ENCODE data around the gene SDHAF1. TPM values are rescaled to one million over a fixed set of nuclear protein-coding genes. Genes with fewer than 3 reads are reported as not detected.

The SDHAF1 gene
- total and polyA plus RNA-seq, 2 donors (not counting 1 experiment from before 2014, with no cell fraction given), result 22.0 to 24.6 TPM

- Histone ChIP-seq H3K27ac (ENCODE audit: low read length in 2 of 2) (no peak overlapping the region), H3K4me3 (ENCODE audit: control extremely low read depth in 1 of 5, extremely low read depth in 1 of 5, insufficient read depth in 1 of 5, low read depth in 2 of 5, low read length in 4 of 5) (no peak overlapping the region), H3K9ac (ENCODE audit: low read length) (no peak overlapping the region), H3K27me3 (replicated peaks in 1 of 4; ENCODE audit: control extremely low read depth in 1 of 4, control insufficient read depth in 3 of 4, insufficient read depth in 4 of 4, low read length in 3 of 4) (peaks cover 0 to 19% (median 3%) of the 10 kb centered on the region in 4 experiments), H3K4me2 (replicated peaks; ENCODE audit: low read depth, low read length, poor library complexity, severe bottlenecking) (no peak overlapping the region), H3K9me3 (ENCODE audit: control extremely low read depth in 1 of 3, control insufficient read depth in 2 of 3, insufficient read depth in 1 of 3, low read length in 2 of 3) (no peaks in the 10 kb centered on the region), H3K79me2 (ENCODE audit: control insufficient read depth, insufficient read depth, low read length) (no peaks in the 10 kb centered on the region), H4K20me1 (ENCODE audit: control insufficient read depth, insufficient read depth, low read length, poor library complexity, severe bottlenecking) (no peaks in the 10 kb centered on the region), H3K4me1 (ENCODE audit: control insufficient read depth in 2 of 2, insufficient read depth in 2 of 2, low read length in 2 of 2) (peaks cover 6 to 12% of the 10 kb centered on the region in 2 donors), H3K36me3 (replicated peaks in 1 of 2; ENCODE audit: control extremely low read depth in 1 of 2, control insufficient read depth in 1 of 2, extremely low read depth in 1 of 2, insufficient read depth in 2 of 2, low read length in 1 of 2) (no peaks in the 10 kb centered on the region), H2AFZ (ENCODE audit: insufficient read depth, low read depth, low read length, poor library complexity, severe bottlenecking) (no peak overlapping the region)
- 84% methylated on average over 4 of the region's 8 CpGs for WGBS (ENCODE audit: insufficient coverage)
- ATAC-seq (ENCODE audit: low read depth) (no peak), DNase-seq (no peak)
- intact Hi-C loops (cut with micrococcal nuclease), result no loop called here
- ChIA-PET POLR2A (no interaction called here), CTCF (no interaction called here)
- Mint-ChIP-seq H3K4me3 (no peak overlapping the region), H3K27me3 (peaks cover 47% of the 10 kb centered on the region), H3K27ac (no peak overlapping the region), H3K9me3 (ENCODE audit: insufficient read depth) (no peaks in the 10 kb centered on the region), H3K4me1 (peaks cover 5% of the 10 kb centered on the region)
- TF ChIP-seq, protein P1, sequence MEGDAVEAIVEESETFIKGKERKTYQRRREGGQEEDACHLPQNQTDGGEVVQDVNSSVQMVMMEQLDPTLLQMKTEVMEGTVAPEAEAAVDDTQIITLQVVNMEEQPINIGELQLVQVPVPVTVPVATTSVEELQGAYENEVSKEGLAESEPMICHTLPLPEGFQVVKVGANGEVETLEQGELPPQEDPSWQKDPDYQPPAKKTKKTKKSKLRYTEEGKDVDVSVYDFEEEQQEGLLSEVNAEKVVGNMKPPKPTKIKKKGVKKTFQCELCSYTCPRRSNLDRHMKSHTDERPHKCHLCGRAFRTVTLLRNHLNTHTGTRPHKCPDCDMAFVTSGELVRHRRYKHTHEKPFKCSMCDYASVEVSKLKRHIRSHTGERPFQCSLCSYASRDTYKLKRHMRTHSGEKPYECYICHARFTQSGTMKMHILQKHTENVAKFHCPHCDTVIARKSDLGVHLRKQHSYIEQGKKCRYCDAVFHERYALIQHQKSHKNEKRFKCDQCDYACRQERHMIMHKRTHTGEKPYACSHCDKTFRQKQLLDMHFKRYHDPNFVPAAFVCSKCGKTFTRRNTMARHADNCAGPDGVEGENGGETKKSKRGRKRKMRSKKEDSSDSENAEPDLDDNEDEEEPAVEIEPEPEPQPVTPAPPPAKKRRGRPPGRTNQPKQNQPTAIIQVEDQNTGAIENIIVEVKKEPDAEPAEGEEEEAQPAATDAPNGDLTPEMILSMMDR (IDR thresholded peaks at IDR 0.05), result no peak
- TF ChIP-seq EZH2 (IDR thresholded peaks at IDR 0.05; ENCODE audit: borderline replicate concordance, insufficient read depth, low read depth, low read length, poor library complexity, severe bottlenecking), result no peak
Measured at GRCh38 chr19:35983177-35983576, 11.8 kb upstream of the SDHAF1 start.

GRCh38 chr19:35986111-35986510 lies 8.9 kb upstream of the SDHAF1 start:
- ChIA-PET CTCF (no interaction called here), POLR2A (no interaction called here)
- Histone ChIP-seq H3K9me3 (ENCODE audit: control extremely low read depth in 1 of 3, control insufficient read depth in 2 of 3, insufficient read depth in 1 of 3, low read length in 2 of 3) (peaks cover 0 to 13% (median 0%) of the 10 kb centered on the region in 3 donors), H3K36me3 (replicated peaks in 1 of 2; ENCODE audit: control extremely low read depth in 1 of 2, control insufficient read depth in 1 of 2, extremely low read depth in 1 of 2, insufficient read depth in 2 of 2, low read length in 1 of 2) (no peaks in the 10 kb centered on the region), H3K9ac (ENCODE audit: low read length) (no peak overlapping the region), H3K4me1 (ENCODE audit: control insufficient read depth in 2 of 2, insufficient read depth in 2 of 2, low read length in 2 of 2) (peaks cover 6 to 12% of the 10 kb centered on the region in 2 donors), H3K79me2 (ENCODE audit: control insufficient read depth, insufficient read depth, low read length) (no peaks in the 10 kb centered on the region), H3K4me3 (ENCODE audit: control extremely low read depth in 1 of 5, extremely low read depth in 1 of 5, insufficient read depth in 1 of 5, low read depth in 2 of 5, low read length in 4 of 5) (no peak overlapping the region), H3K4me2 (replicated peaks; ENCODE audit: low read depth, low read length, poor library complexity, severe bottlenecking) (peak overlapping the region; percentile 87), H3K27ac (ENCODE audit: low read length in 2 of 2) (no peak overlapping the region), H3K27me3 (replicated peaks in 1 of 4; ENCODE audit: control extremely low read depth in 1 of 4, control insufficient read depth in 3 of 4, insufficient read depth in 4 of 4, low read length in 3 of 4) (peaks cover 0 to 18% (median 3%) of the 10 kb centered on the region in 4 experiments), H2AFZ (ENCODE audit: insufficient read depth, low read depth, low read length, poor library complexity, severe bottlenecking) (no peak overlapping the region), H4K20me1 (ENCODE audit: control insufficient read depth, insufficient read depth, low read length, poor library complexity, severe bottlenecking) (no peaks in the 10 kb centered on the region)
- ATAC-seq (ENCODE audit: low read depth) (no peak), DNase-seq (no peak)
- TF ChIP-seq, protein P1 (IDR thresholded peaks at IDR 0.05), result no peak
- TF ChIP-seq EZH2 (IDR thresholded peaks at IDR 0.05; ENCODE audit: borderline replicate concordance, insufficient read depth, low read depth, low read length, poor library complexity, severe bottlenecking), result no peak
- H3K27ac Mint-ChIP-seq, result no peak overlapping the region
- H3K27me3 Mint-ChIP-seq, result peaks cover 30% of the 10 kb centered on the region
- WGBS (ENCODE audit: insufficient coverage), result over 99% methylated on average over 5 of the region's 5 CpGs
- peaks cover 5% of the 10 kb centered on the region for H3K4me1 Mint-ChIP-seq
- intact Hi-C loops (cut with micrococcal nuclease), result no loop called here
- no peaks in the 10 kb centered on the region for H3K9me3 Mint-ChIP-seq (ENCODE audit: insufficient read depth)
- H3K4me3 Mint-ChIP-seq, result peak overlapping the region; percentile 59
